Ecto neural progenitor cell (in vitro differentiated cells): Measurements from ENCODE around the gene PTPN23.

Experiments
- DNase-seq: peaks from one replicate; pipeline ENCODE4 v3.0.0-alpha.2; 2018; ENCODE audit warnings: low spot score

The PTPN23 gene

GRCh38 chr3:47407237-47407636, 26.4 kb downstream of the PTPN23 start:
- DNase-seq: no peak

- no peak for DNase-seq
Observed at GRCh38 chr3:47407896-47408838, 27.3 kb downstream of the PTPN23 start.

DNA sequence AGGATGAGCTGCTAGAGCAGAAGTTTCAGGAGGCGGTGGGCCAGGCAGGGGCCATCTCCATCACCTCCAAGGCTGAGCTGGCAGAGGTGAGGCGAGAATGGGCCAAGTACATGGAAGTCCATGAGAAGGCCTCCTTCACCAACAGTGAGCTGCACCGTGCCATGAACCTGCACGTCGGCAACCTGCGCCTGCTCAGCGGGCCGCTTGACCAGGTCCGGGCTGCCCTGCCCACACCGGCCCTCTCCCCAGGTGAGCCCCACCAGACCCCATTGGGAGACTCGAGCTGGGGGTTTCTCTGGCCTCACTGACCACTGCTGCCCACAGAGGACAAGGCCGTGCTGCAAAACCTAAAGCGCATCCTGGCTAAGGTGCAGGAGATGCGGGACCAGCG, 28.0 kb downstream of the PTPN23 start:
- DNase-seq: no peak

GRCh38 chr3:47409284-47409683, 28.5 kb downstream of the PTPN23 start:
- DNase-seq: no peak

DNA sequence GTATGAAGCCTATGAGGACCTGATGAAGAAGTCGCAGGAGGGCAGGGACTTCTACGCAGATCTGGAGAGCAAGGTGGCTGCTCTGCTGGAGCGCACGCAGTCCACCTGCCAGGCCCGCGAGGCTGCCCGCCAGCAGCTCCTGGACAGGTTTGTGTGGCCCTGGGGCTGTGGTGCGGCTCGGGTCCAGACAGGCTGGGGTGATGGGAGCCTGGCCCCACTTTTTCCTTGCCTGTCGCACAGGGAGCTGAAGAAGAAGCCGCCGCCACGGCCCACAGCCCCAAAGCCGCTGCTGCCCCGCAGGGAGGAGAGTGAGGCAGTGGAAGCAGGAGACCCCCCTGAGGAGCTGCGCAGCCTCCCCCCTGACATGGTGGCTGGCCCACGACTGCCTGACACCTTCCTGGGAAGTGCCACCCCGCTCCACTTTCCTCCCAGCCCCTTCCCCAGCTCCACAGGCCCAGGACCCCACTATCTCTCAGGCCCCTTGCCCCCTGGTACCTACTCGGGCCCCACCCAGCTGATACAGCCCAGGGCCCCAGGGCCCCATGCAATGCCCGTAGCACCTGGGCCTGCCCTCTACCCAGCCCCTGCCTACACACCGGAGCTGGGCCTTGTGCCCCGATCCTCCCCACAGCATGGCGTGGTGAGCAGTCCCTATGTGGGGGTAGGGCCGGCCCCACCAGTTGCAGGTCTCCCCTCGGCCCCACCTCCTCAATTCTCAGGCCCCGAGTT, 29.0 kb downstream of the PTPN23 start:
- no peak for DNase-seq

- DNase-seq: no peak
Observed at GRCh38 chr3:47410417-47410720, 29.5 kb downstream of the PTPN23 start.

- no peak for DNase-seq
Observed at GRCh38 chr3:47410801-47411646, 30.2 kb downstream of the PTPN23 start.

DNA sequence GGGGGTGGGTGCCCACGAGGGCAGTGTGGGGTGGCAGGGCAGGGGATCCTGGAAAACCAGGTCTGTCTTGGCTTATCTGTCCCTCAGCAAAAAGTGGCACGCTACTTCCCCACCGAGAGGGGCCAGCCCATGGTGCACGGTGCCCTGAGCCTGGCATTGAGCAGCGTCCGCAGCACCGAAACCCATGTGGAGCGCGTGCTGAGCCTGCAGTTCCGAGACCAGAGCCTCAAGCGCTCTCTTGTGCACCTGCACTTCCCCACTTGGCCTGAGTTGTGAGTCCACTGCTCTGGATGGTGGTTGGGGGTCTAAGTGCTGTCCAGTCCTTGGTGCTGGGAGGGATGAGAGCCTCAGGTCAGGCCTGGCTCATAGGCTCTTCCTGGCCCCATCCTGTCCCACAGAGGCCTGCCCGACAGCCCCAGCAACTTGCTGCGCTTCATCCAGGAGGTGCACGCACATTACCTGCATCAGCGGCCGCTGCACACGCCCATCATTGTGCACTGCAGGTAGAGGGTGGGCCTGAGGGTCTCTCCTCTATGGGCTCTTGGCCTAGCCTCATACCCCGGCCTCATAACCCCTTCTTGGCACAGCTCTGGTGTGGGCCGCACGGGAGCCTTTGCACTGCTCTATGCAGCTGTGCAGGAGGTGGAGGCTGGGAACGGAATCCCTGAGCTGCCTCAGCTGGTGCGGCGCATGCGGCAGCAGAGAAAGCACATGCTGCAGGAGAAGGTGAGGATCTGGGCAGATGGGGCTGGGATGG, 31.1 kb downstream of the PTPN23 start:
- DNase-seq: no peak

- DNase-seq: no peak
Observed at GRCh38 chr3:47412453-47412756, 31.6 kb downstream of the PTPN23 start.

DNA sequence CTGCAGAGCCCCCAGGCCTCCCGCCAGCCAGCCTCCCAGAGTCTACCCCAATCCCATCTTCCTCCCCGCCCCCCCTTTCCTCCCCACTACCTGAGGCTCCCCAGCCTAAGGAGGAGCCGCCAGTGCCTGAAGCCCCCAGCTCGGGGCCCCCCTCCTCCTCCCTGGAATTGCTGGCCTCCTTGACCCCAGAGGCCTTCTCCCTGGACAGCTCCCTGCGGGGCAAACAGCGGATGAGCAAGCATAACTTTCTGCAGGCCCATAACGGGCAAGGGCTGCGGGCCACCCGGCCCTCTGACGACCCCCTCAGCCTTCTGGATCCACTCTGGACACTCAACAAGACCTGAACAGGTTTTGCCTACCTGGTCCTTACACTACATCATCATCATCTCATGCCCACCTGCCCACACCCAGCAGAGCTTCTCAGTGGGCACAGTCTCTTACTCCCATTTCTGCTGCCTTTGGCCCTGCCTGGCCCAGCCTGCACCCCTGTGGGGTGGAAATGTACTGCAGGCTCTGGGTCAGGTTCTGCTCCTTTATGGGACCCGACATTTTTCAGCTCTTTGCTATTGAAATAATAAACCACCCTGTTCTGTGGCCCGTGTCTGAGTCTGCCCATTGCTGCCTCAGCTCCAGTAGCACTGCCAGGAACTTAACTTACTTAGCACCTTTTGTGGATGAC, 32.2 kb downstream of the PTPN23 start:
- DNase-seq: no peak

- DNase-seq: no peak
Observed at GRCh38 chr3:47413751-47414150, 32.9 kb downstream of the PTPN23 start.

DNA sequence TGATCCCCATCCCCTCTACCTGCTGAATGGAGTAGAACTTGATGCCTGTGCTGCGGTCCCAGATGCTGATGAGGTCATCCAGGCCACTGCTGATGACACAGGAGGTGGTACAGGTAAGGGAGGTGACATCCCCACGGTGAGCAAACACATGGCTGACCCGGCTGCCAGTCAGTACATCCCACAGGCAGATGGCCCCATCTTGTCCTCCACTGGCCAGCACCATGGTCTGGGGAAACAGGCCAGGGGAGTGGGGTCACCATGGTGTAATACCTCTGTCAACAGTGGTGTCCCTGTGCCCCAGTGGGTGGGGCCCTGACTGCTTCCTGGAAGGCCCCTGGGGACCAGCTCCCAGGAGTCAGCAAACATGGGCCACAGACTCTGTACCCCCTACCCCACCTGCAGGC, 33.3 kb downstream of the PTPN23 start:
- no peak for DNase-seq

- DNase-seq: no peak
Observed at GRCh38 chr3:47414666-47415587, 34.1 kb downstream of the PTPN23 start.

DNA sequence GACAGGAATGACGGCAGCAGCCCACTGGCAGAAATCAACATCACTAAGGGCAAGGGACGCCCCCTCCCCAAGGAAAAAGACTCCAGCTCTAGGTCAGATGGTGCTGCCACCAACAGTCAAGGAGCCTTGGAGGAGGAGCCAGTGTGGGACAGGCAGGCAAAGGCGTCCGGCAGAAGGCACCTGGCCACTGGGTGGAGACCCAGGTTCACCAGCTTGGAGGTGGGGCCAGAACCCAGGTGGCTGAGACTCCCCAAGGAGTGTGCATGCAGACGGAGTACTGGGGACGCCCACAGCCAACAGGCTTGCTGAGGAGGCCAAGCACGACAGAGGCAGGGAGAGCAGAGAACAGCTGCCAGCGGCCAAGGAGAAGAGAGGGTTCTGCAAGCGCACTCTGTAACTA, 35.2 kb downstream of the PTPN23 start:
- DNase-seq: no peak

DNA sequence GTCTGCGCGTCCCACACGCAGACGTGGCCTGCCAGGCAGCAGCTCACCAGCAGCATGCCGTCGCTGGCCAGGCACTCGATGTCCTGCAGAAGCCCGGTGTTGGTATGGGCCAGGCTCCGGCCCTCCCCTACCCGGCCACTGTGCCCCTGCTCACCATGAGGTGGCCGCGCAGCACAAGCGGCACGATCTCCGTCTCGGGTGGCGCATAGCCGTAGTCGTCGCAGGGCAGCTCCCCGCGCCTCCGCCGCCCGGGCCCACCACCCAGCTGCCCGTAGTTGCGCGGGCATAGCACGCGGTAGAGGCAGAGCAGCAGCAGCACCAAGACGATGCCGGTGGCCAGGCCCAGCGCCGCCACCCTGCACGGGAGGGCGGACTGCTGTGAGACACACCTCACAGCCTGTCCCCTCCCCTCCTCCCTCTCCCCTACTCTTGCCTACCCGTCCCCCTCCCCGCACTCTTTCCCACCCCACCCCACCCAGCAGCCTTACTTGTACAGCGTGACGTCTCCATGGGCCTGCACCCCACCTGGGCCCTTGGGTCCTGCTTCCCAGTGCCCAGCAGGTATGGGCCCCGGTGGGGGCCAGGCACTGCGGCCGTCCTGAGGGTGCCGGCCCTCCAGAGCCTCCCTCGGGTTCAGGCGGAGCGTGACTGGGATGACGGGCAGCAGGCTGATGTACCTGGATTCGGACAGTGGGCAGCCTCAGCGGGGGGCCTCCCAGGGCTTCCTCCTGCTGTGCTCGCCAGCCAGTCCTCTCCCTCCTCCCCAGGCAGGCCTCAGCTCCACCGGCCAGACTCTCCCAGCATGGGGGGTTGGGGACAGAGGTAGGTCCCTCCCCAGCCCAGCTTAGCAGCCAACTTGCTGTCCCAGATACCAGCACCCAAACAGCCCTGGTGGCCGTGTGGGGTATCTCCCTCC, 37.6 kb downstream of the PTPN23 start:
- DNase-seq: no peak

- no peak for DNase-seq
Observed at GRCh38 chr3:47419083-47420043, 38.5 kb downstream of the PTPN23 start.

DNA sequence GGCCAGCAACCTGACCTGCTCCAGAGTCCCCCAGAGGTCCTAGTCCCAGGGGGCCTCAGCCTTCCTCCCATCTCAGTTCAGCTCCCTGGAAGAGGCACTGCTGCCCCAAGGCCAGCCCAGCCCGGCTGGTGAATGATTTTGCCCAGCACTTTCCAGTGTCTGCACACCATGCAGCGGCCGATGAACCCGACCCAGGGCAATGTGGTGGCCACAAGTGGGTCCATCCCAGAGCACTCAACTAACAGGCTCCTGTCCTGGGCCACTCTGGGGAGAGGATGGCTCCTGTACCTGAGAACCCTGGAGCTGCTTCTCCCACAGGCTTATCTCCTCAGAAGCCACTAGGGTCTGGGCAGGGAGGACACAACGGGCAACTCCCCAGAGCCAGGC, 39.2 kb downstream of the PTPN23 start:
- no peak for DNase-seq
